HG02798 (cell line): ENCODE results near the gene HCFC1R1.

ENCODE experiments used
- ATAC-seq: cut with Tn5 transposase; IDR thresholded peaks from one replicate; pipeline ENCODE4 v1.9.1; 2021; ENCODE audit warnings: mild to moderate bottlenecking; ENCODE audit not compliant: unreplicated experiment, poor library complexity

HCFC1R1 gene

DNA sequence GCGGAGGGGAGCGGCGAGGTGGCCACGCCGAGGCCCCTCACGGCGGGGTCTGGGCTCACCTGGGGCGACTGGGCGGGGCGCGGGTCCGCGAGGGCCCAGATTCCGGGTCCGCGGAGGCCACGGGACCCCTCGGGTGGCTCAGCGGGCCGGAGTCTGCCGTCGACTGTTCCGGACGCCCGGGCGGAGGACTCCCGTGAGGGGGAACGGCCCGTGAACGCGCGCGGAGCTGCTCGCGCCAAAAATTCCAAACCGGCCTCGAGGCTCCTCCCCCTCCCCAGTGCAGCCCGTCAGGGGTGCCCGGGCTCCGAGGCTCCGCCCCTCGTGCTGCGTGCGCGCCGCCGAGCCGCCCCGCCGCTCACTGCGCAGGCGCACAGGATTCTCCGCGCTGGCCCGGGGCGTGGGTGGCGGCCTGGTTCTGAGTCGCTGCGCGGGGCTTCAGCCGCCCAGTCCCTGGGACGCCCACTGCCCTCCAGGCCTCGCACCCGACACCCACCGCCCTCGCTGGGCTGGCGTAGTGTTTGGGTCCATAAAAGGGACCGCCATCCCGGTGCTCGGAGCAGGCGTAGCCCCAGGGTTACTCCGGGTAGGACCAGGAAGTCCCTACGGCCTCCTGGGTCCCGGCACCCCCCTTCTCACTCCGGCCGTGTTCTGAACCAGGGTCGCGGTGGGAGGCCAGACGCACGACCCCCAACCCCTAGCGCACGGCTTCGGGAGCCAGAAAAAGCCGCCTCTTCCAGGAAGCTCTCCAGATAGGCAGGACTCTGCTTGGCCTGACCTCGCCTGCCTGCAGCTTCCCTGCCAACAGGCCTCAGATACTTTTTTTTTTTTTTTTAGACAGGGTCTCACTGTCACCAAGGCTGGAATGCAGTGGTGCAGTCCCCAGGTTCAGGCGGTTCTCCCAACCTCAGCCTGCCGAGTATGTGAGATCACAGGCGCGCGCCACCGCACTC lies 43.2 kb downstream of the HCFC1R1 start, which contains the start of gene PKMYT1:
Gene PKMYT1, minus strand, starts transcription at position 220 of the 950 bp plus-strand sequence. CDS start 789 bp downstream, outside the sequence.
- peak; percentile 87 for ATAC-seq

DNA sequence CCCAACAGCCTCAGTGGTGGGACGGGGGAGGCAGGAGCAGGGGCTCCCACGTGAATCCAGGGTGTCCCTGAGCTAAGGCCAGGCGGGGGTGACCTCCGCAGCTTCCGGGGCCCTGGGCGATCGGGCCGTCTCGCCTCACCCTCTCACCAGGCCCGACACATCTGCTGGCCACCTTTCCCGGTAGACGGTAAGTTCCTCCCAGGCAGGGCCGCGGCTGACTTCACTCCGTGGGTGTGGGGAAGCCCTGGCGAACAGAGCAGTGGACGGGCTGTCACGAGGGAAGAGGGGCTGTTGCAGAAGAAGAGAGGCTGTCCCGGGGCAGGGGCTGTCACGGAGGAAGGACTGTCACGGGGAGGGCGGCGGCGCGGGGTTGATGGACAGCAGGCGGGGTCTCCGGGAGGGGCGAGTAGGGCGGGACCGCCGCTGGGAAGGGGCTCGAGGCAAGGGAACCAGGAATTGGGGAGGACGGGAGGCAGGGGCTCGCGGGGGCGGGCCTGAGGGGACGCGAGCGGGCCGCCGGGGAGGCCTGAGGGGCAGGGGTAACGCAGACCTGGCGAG lies 44.0 kb downstream of the HCFC1R1 start:
- ATAC-seq, result no peak

DNA sequence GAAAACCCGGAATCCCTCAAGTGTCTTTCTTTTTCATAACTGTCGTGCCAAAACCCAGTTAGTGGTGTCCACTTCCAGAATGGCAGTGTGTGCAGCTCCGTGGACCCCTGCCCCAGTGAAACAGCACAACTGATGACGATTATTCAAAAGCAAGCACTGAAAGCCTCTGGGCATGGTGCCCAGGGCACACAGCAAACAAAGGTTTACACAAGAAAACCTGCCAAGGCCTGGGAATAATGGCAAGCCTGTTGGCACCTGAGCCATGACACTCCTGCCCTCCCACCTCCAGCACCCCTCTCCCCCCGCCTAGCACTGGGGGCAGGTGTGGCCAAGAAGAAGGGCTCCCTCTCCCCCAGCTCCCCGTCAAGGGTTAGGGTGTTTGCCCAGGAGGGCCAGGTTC lies 46.3 kb downstream of the HCFC1R1 start:
- no peak for ATAC-seq

DNA sequence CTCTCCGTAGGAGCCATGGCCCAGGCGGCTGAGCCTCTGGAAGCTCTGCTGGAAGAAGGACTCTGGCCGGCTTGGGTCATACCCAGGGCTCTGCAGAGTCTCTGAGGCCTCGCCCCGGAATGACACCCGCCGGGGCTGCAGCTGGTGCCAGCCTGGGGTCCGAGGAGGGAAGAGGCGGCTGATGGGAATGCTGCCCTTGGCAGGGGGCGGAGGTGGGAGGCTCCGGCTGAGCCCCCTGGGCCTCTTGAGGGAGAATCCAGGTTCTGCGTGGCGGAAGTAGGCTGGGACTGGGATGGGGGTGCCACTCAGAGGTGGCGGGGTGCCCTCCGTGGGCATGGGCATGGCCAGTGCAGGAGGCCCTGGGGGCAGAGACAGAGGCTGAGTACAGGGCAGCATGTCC lies 47.1 kb downstream of the HCFC1R1 start:
- ATAC-seq, result no peak

DNA sequence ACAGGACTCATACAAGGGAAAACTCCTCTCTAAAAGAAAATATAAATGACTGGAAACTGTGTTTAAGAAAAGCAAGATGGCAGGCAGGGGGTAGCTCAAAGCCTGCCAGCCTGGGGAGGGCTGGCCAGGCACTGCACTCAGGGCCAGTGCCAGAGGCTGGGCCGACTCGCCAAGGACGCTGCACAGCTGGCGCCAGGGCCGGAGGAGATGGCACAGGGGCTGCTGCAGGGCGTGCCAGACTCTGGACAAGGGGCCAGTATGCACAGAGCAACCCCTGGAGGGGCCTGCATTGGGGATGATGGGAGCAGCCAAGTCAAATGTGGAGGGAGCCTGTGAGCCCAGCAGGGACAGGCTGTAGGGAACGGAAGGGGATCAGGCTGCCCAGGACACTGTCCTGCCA lies 47.5 kb downstream of the HCFC1R1 start:
- ATAC-seq, result no peak

DNA sequence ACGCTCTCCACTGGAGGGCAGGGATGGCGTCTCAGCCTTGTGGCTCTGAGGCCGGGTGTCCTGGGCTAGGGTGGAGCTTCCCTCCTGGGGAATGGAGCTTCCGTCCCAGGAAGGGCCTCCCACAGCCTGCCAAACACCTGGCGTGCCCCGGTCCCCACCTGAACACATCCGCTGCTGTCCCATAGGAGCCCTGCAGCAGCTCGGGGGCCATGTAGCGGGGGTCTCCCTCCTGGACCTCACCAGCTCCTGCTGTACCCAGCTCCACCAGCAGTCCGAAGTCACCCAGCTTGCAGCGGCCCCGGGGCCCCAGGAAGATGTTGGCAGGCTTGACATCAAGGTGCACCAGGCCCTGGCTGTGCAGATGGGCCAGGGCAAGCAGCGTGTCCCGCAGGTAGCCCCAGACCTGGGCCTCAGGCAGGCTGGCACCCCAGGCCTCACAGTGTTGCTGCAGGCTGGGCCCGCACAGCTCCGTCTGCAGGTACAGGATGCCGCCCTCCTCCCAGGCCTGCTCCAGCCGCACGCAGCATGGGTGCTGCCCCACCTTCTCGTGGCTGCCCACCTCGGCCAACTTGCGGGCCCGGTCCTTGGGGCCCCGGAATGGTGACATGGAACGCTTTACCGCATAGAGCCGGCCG lies 48.5 kb downstream of the HCFC1R1 start:
- no peak for ATAC-seq

DNA sequence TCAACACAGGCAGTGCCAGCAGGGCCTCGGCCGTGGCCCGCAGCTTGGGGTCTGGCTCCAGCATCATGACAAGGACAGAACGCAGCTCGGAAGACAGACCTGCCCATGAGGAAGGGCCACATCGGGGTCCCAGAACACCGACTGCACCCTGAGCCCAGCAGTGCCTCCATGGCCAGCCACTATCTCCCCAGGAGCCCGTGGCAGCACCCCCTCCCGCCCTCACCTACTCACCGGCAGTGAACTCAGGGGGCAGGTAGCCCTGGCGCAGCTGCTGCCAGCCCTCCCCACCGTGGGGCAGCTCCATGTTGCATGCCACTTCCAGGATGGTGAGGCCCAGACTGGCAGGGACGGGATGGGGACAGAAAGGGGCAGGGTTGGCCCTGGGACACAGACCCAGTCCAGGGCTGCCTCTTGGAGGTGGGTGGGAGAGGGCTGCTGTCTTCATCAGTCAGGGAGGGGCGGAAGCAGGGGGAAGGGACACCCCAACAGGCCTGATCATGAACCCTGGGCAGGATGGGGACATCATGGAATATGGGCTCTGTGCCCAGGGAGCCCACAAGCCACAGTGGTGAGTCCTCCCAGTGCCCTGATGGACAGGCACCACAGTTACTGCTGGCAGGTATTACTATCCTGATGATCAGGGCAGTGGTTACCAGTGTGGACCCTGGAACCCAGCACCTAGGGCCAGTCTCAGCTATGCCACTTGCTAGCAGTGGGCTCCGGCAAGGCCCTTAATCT lies 49.3 kb downstream of the HCFC1R1 start:
- no peak for ATAC-seq

DNA sequence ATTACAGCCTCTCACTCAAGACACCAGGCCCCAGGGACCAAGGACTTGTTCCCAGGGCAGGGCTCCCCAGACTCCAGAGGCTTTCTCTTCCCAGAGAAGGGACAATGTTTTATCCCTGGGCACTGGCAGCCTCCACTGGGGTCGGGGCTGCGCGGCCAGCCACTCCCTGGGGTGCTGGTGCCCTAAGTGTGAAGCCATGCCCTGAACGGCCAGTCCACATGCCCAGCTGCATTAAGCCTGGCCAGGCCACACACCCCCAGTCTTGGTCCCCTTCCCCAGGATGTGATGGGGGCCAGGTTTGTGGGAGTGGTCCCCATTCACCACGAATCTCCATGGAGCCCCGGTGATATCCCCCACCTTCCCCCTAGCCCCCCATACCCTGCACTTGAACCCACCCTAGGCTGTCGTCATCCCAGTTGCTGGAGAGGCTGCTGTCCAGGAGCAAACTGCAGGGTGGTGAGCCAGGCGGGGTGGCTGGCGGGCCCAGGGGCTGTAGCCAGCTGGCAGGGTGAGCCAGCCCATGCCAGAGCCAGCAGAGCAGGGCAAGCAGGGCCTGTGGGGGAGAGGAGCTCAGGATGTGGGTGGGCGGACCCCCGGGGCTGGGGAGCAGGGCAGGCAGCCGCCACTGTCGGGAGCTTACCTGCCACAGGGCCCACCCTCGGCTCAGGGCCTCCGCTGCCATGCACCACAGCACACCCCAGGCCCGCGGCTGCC lies 50.0 kb downstream of the HCFC1R1 start:
- ATAC-seq, result no peak

DNA sequence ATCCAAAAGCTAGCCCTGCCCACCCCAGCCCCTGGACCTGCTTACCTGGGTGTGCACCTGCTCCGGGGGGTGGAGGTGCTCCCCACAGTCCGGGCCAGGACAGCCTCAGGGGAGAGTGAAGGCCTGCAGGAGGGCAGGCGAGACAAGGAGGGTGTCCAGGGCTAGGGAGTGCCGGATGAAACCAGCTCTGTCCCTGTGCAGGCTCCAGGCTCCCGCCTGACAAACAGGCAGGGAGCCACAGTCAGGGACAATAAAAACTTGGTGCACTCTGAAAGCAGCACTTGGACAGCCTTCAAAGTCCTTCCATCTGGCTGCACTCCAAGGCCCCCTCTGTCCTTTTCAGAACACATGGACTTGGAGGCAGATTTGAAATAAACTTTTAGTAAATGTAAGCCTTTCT lies 50.6 kb downstream of the HCFC1R1 start:
- no peak for ATAC-seq
